Measurements from ENCODE around the gene CREB3L4. TPM values are rescaled to one million over a fixed set of nuclear protein-coding genes. Genes with fewer than 3 reads are reported as not detected.

CREB3L4 gene
- total RNA-seq, 4 donors from 2014 or later, result 4.7 to 12.1 (median 8.7) TPM

GRCh38 chr1:153956997-153957715 lies 10.5 kb upstream of the CREB3L4 start:
- TF ChIP-seq CTCF (IDR thresholded peaks at IDR 0.05; ENCODE audit: low read depth), result no peak

- TF ChIP-seq CTCF (IDR thresholded peaks at IDR 0.05; ENCODE audit: low read depth), result no peak
These were observed 10.0 kb upstream of the CREB3L4 start for GRCh38 chr1:153957744-153958110.

- TF ChIP-seq CTCF (IDR thresholded peaks at IDR 0.05; ENCODE audit: low read depth), result no peak
These were observed 9.4 kb upstream of the CREB3L4 start, which contains the start of gene CRTC2 for GRCh38 chr1:153958111-153958960. Gene CRTC2 (minus strand): TSS chr1:153958612. CDS start chr1:153958497, 115 bp downstream.

GRCh38 chr1:153958961-153959260 lies 8.8 kb upstream of the CREB3L4 start:
- no peak for TF ChIP-seq CTCF (IDR thresholded peaks at IDR 0.05; ENCODE audit: low read depth)

- TF ChIP-seq CTCF (IDR thresholded peaks at IDR 0.05; ENCODE audit: low read depth), result no peak
These were observed 8.2 kb upstream of the CREB3L4 start for GRCh38 chr1:153959454-153959853.

- TF ChIP-seq CTCF (IDR thresholded peaks at IDR 0.05; ENCODE audit: low read depth), result no peak
These were observed 7.5 kb upstream of the CREB3L4 start for GRCh38 chr1:153960206-153960605.

- no peak for TF ChIP-seq CTCF (IDR thresholded peaks at IDR 0.05; ENCODE audit: low read depth)
These were observed 6.3 kb upstream of the CREB3L4 start for GRCh38 chr1:153961421-153961820.
